VCaP (cell line): ENCODE measurements around the gene PRIMA1.
"Not testable (repeated sequence)": the region's sequence is repeated elsewhere in the genome, so short reads cannot be mapped to it uniquely, and the experiment has no call there.

Experiments
- H3K27ac ChIP-seq: fragments of 450-650 bp; 2 replicates; pipeline ENCODE4 v1.5.1; 2017
- CTCF ChIP-seq: fragments of 450-650 bp; conservative IDR thresholded peaks from 2 replicates; pipeline ENCODE4 v1.5.1; 2017; ENCODE audit warnings: mild to moderate bottlenecking, moderate library complexity

The PRIMA1 gene

GRCh38 chr14:93824518-93825234 lies 36.4 kb upstream of the PRIMA1 start:
- TF ChIP-seq CTCF: no peak
- H3K27ac ChIP-seq: no peak overlapping the region

- no peak overlapping the region for H3K27ac ChIP-seq
- no peak for TF ChIP-seq CTCF
Observed at GRCh38 chr14:93824076-93824475, 35.8 kb upstream of the PRIMA1 start.

- H3K27ac ChIP-seq: no peak overlapping the region
- TF ChIP-seq CTCF: no peak
Observed at GRCh38 chr14:93821051-93821450, 32.8 kb upstream of the PRIMA1 start.

GRCh38 chr14:93818857-93819256 lies 30.6 kb upstream of the PRIMA1 start:
- TF ChIP-seq CTCF: no peak
- H3K27ac ChIP-seq: no peak overlapping the region

GRCh38 chr14:93811676-93812075 lies 23.4 kb upstream of the PRIMA1 start:
- no peak overlapping the region for H3K27ac ChIP-seq
- no peak for TF ChIP-seq CTCF

GRCh38 chr14:93811020-93811419 lies 22.7 kb upstream of the PRIMA1 start:
- TF ChIP-seq CTCF: no peak

GRCh38 chr14:93809491-93810420 lies 21.5 kb upstream of the PRIMA1 start:
- not testable (repeated sequence) for H3K27ac ChIP-seq

More at GRCh38 chr14:93811020-93811419, 22.7 kb upstream of the PRIMA1 start:
- H3K27ac ChIP-seq: no peak overlapping the region
